AG08396 (cell line): Measurements from ENCODE around the gene ST6GALNAC3.
"Not testable (repeated sequence)": the region's sequence is repeated elsewhere in the genome, so short reads cannot be mapped to it uniquely, and the experiment has no call there.

Source experiments
- DNase-seq: peaks from one replicate; pipeline ENCODE4 v3.0.0; 2012; ENCODE audit warnings: low spot score, mixed read lengths

ST6GALNAC3 gene

GRCh38 chr1:76191561-76191960, 117.0 kb downstream of the ST6GALNAC3 start:
- no peak for DNase-seq

- DNase-seq = no peak
Observed at GRCh38 chr1:76198452-76198851, 123.9 kb downstream of the ST6GALNAC3 start.

DNA sequence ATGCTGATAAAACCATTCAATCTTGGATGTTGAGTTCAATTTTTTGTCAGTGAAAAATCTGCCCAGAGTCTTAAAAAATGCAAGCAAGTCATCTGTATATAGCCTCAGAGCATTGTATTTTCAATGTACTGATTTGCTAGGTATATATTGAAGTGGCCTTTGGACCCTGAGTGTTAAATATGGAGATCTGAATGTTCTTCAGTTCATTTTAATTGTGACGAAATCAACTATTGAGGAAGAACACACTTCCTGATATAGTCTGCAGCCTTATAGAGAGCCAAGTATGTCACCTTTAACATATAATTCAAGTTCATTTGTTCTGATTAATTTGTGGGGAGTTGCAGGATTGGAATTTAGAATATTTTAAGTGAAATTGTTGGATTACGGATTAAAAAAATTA, 128.1 kb downstream of the ST6GALNAC3 start:
- DNase-seq = no peak

- no peak for DNase-seq
Observed at GRCh38 chr1:76203127-76203526, 128.6 kb downstream of the ST6GALNAC3 start.

GRCh38 chr1:76209238-76209637, 134.7 kb downstream of the ST6GALNAC3 start:
- DNase-seq = no peak

DNA sequence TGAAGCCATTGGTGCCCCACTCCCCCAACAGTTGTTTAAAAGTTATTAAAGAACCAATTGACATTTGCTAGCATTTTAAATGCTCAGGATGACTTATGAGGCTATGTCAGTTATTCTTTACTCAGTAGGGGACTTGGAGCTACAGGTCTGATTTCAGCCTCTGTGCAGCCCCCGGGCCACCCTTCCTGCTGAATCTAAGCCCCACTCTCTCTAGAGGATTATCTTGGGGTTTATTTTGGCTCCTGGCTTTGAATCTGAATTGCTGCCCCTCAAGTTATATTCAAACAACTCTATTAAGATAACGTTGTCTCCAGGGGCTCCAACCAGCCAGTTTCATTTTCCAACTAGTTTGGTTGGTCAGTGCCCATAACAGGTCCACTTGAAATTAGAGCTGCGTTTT, 135.1 kb downstream of the ST6GALNAC3 start:
- DNase-seq = no peak

GRCh38 chr1:76210160-76210559, 135.6 kb downstream of the ST6GALNAC3 start:
- no peak for DNase-seq

GRCh38 chr1:76218888-76219287, 144.3 kb downstream of the ST6GALNAC3 start:
- no peak for DNase-seq

DNA sequence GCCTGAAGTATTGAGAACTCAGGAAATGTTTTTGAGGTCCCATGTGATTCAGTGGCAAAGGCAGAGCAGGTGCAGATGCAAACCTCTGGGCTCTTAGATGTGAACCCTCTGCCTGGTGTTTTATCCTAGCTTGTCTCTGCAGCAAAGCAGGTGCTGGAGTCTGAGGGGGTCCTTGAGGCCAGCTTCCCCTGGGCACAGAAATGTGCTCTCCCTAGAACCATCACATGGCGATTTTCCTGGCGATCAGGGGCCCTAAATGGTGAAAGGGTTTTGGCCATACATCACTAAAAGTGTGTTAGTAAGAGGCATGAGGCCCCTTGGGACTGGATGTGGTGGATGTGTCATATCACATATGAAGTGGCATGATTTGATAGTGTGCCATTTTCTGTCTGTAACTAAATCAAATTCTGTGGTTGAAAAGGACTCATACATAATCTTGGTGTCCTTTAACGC, 144.8 kb downstream of the ST6GALNAC3 start:
- no peak for DNase-seq

- DNase-seq = no peak
Observed at GRCh38 chr1:76224752-76225151, 150.2 kb downstream of the ST6GALNAC3 start.

- no peak for DNase-seq
Observed at GRCh38 chr1:76225526-76225925, 151.0 kb downstream of the ST6GALNAC3 start.

GRCh38 chr1:76227621-76228020, 153.1 kb downstream of the ST6GALNAC3 start:
- no peak for DNase-seq

GRCh38 chr1:76229279-76230005, 154.9 kb downstream of the ST6GALNAC3 start:
- no peak for DNase-seq

DNA sequence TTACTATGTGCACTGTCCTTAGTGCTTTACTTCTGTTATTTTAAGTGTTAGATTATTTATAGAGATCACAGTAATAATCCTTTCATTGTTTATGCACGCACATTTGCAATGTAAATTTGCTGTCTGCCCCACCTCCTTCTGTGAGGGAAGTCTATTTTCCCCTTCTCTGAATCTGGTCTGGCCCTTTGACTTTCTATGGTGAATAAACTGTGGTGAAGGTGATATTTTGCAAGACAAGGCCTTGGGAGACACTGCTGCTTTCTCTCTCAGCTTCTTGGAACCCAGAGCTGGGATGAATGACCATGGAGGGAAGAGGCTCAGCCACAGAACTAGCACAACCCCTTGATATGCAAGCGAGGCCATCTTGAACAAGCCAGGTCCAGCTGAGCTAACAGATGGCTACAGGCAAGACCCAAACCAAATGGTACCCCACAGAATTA, 156.3 kb downstream of the ST6GALNAC3 start:
- DNase-seq = no peak

DNA sequence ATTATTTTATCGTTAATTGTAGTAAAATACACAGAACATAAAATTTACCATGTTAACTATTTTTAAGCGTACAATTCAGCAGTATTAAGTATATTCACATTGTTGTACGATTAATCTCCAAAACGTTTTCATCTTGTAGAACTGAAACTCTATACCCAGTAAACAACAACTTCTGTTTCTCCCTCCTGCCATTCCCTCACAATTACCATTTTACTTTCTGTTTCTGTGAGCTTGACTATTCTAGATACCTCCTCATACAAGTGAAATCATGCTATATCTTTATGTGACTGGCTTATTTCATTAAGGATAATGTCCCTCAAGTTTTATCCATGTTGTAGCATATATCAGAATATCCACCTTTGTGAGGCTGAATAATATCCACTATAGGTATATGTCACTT, 156.8 kb downstream of the ST6GALNAC3 start:
- no peak for DNase-seq

DNA sequence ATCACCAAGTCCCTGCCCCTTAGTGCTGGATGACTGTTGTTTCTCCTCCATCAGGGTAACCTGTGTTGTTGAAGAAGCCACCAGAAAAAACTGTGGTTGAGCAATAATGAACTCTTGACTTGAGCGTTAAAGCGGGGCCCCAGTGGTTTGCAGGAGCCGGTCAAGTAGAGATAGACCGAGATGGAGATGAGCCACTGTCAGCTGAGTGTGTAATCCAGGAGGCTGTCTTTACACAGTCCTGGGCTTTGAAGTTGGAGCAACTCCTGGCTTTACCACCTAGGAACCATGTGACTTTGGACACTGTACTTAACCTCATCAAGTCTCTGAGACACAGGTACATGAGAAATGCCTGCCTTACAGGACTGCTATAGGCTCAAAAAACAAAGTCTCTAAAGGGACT, 158.1 kb downstream of the ST6GALNAC3 start:
- no peak for DNase-seq

- DNase-seq = no peak
Observed at GRCh38 chr1:76234061-76234460, 159.5 kb downstream of the ST6GALNAC3 start.

DNA sequence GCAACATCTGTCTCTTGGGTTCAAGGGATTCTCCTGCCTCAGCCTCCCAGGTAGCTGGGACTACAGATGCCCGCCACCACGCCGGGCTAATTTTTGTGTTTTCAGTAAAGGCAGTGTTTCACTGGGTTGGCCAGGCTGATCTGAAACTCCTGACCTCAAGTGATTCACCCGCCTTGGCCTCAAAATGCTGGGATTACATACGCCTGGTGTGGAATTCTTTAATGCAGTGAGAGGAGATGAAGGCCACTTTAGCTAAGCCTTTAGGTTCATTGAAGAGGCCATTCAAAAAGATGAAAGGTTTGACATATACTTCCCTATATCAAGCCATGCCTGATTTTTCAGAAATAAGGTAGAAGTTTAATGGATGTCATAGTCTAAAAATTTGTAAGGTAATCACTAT, 162.7 kb downstream of the ST6GALNAC3 start:
- DNase-seq = no peak

- DNase-seq = no peak
Observed at GRCh38 chr1:76238094-76238628, 163.6 kb downstream of the ST6GALNAC3 start.

- no peak for DNase-seq
Observed at GRCh38 chr1:76239470-76239918, 164.9 kb downstream of the ST6GALNAC3 start.

GRCh38 chr1:76240316-76240715, 165.8 kb downstream of the ST6GALNAC3 start:
- no peak for DNase-seq

DNA sequence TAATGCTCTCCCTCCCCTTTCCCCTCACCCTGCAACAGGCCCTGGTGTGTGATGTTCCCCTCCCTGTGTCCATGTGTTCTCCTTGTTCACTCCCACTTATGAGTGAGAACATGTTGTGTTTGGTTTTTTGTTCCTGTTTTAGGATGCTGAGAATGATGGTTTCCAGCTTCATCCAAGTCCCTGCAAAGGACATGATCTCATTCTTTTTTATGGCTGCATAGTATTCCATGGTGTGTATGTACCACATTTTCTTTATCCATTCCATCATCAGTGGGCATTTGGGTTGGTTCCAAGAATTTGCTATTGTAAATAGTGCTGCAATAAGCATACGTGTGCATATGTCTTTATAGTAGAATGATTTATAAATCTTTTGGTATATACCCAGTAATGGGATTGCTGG, 168.0 kb downstream of the ST6GALNAC3 start:
- DNase-seq = not testable (repeated sequence)

GRCh38 chr1:76247261-76247852, 172.8 kb downstream of the ST6GALNAC3 start:
- no peak for DNase-seq
